Endometrium (tissue), 2 donors: ENCODE data around the gene TNNI2.

ENCODE experiments used
- FAIRE-seq: peaks from 2 replicates; lab custom pipeline; 2012; peaks lifted over from hg19 to GRCh38; lab: Jason Lieb, UNC
- donor health status: control.
- donor health status: control.

Gene TNNI2

GRCh38 chr11:1888811-1889210 is 50.0 kb downstream of the TNNI2 start:
- FAIRE-seq, result no peak

- no peak for FAIRE-seq
Observed at GRCh38 chr11:1889224-1889930, 50.6 kb downstream of the TNNI2 start.

- no peak for FAIRE-seq
Observed at GRCh38 chr11:1889941-1890855, 51.4 kb downstream of the TNNI2 start.
